GM21447 (cell line): ENCODE data around the gene ATP7A.
"Not testable (repeated sequence)": the region's sequence is repeated elsewhere in the genome, so short reads cannot be mapped to it uniquely, and the experiment has no call there.

ENCODE experiments used
- ATAC-seq: cut with Tn5 transposase; IDR thresholded peaks from one replicate; pipeline ENCODE4 v1.9.1; 2021; ENCODE audit not compliant: unreplicated experiment

The ATP7A gene

DNA sequence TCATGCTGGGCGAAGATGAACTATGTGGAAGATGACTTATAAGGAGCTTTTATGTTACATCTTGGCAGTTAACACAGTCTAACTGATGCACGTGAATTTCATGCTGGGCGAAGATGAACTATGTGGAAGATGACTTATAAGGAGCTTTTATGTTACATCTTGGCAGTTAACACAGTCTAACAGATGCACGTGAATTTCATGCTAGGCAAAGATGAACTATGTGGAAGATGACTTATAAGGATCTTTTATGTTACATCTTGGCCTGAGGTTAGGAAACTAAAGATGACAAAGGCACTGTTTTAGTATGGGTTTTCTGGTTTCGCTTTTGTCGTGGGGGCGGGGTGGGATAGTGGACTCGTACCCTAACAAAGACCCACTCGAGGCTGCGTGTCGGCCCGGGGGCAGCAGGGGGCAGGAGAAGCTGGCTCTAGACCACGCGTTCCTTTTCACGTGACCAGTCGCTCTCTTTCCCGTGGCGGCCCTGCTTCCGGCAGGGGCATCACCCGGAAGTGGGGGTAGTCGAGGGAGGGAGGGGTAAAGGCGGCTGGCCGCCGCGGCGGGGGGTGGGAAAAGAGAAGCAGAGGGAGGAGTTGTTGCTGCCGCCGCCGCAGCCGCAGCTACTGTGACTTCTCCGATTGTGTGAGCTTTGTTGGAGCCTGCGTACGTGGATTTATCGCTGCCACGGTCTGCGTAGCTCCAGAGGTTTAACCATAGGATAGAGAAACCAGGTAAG lies at the start of gene ATP7A:
Gene ATP7A, plus strand, starts transcription at position 586 of the 733 bp plus-strand sequence. CDS start 60,949 bp downstream, outside the sequence.
- peak; percentile 95 for ATAC-seq

DNA sequence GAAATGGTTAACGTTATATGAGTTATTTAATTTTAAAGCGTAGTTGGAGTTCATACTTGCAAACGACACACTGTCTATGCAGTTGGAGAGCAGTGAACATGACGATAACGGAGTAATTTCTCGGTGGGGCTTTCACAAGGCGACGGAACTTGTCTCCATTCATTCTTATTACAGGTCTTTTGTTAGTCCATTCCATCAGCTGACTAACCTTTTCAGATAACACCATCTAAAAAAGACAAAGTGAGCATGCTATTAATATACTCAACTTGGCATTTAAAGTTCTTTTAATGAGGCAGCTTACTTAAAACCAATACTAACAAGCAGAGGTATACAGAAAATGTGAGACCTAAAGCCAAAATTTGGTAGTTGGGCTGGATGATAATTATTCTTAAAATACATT lies 35.1 kb upstream of the ATP7A start:
- ATAC-seq, result no peak

- ATAC-seq, result not testable (repeated sequence)
Measured at GRCh38 chrX:77881418-77881817, 29.1 kb upstream of the ATP7A start.

DNA sequence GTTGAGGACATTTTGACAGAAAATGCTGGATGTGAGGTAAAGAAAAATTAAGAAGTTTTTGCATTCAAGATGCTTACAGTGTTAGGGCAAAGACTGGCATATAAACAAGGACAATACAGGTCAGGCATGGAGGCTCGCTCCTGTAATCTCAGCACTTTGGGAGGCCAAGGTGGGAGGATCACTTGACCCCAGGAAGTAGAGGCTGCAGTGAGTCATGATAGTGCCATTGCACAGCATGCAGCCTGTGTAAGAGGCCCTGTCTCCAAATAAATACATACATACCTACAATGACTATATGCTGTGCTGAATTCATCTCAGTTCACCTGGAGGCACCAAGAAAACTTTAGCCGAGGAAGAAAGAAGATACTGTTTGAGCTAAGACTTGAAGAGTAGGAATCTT lies 17.6 kb upstream of the ATP7A start:
- ATAC-seq, result no peak

- ATAC-seq, result no peak
Measured at GRCh38 chrX:77893713-77894112, 16.8 kb upstream of the ATP7A start.

GRCh38 chrX:77894921-77895886 lies 15.3 kb upstream of the ATP7A start, which contains the start of gene MAGT1:
TSS of gene MAGT1 (minus strand) at chrX:77895435. CDS start at chrX:77895410, 25 bp downstream.
- ATAC-seq, result peak; percentile 92

GRCh38 chrX:77899081-77899828 lies 11.2 kb upstream of the ATP7A start, which contains the start of gene COX7B:
TSS of gene COX7B (plus strand) at chrX:77899468. CDS start at chrX:77899554, 86 bp downstream.
- ATAC-seq, result peak; percentile 50

GRCh38 chrX:77900688-77901087 lies 9.8 kb upstream of the ATP7A start:
- ATAC-seq, result no peak

GRCh38 chrX:77901506-77901905 lies 9.0 kb upstream of the ATP7A start:
- ATAC-seq, result no peak

GRCh38 chrX:77917294-77917933 lies 6.9 kb downstream of the ATP7A start:
- ATAC-seq, result peak; percentile 70

- no peak for ATAC-seq
Measured at GRCh38 chrX:77918568-77918967, 8.1 kb downstream of the ATP7A start.

- not testable (repeated sequence) for ATAC-seq
Measured at GRCh38 chrX:77919370-77919769, 8.9 kb downstream of the ATP7A start.

DNA sequence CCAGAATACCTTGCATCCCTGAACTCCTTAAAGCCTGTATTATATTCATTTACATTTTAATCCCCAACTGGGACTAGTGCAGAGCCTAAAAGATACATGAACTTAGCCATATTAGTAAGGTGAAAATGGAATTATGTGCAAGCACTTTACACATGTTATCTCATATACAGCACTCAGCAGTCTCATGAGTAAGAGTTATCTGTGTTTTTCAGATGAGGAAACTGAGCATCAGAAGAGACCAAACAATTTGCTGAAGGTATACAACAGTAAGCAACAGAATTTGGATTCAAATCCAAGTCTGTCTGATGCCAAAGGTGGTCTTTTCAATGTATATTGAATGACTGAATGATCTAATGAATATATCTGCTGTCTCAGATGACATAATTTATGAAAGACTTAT lies 12.3 kb downstream of the ATP7A start:
- no peak for ATAC-seq

GRCh38 chrX:77924320-77924859 lies 13.9 kb downstream of the ATP7A start:
- ATAC-seq, result no peak

GRCh38 chrX:77925764-77926163 lies 15.3 kb downstream of the ATP7A start:
- ATAC-seq, result no peak

DNA sequence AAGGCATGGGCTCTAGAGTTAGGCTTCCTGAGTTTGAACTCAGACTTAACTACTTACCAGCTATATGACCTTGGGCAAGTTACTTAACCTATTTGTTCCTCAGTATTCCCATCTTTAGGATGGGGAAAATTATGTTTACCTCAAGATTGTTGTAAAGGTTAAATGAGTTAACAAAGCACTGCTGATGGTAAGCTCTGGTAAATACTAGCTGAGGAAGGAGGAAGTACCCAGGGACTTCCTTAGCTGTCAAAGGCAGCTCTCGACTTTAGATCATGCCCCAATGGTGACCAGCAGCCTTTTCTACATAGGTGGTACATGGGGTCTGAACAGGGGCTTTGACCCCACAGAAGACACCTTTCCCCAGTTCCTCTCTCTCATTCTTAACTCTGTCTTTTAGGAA lies 20.1 kb downstream of the ATP7A start:
- ATAC-seq, result no peak

GRCh38 chrX:77935886-77936285 lies 25.4 kb downstream of the ATP7A start:
- no peak for ATAC-seq

- no peak for ATAC-seq
Measured at GRCh38 chrX:77936299-77936698, 25.8 kb downstream of the ATP7A start.

DNA sequence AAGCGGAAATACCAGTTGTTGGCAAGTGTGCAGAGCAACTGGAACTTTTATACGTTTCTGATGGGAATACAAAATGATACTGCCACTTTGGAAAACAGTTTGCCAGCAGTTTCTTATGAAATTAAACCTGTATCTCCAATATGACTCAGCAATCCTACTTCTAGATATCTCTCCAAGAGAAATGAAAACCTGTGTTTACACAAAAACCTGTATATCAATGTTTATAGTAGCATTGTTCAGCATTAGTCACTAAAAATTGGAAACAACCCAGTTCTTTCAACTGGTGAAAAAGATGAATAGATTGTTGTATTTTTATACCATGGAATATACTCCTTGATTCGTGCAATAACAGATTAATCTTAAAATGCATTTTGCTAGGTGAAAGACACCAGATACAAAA lies 26.8 kb downstream of the ATP7A start:
- ATAC-seq, result no peak

GRCh38 chrX:77938083-77938680 lies 27.7 kb downstream of the ATP7A start:
- no peak for ATAC-seq
